HT-29 (cell line): Measurements from ENCODE around the gene DCBLD2. TPM values are rescaled to one million over a fixed set of nuclear protein-coding genes. Genes with fewer than 3 reads are reported as not detected.
"Not testable (repeated sequence)": the region's sequence is repeated elsewhere in the genome, so short reads cannot be mapped to it uniquely, and the experiment has no call there.

Source experiments
- DNase-seq: peaks from one replicate; pipeline ENCODE4 v3.0.0-alpha.2; 2015; ENCODE audit warnings: low spot score
- total RNA-seq: library from RNA; depleted of rRNA; stranded (reverse); fragments of >200 nt; shearing (Covaris generic); gene quantifications from 2 replicates; pipeline ENCODE4 v1.2.3, GENCODE V29; 2014

Gene DCBLD2
- total RNA-seq, 1 experiment from 2014 or later: 104 TPM

GRCh38 chr3:98890965-98891910, 10.3 kb downstream of the DCBLD2 start:
- peak; percentile 66 for DNase-seq

GRCh38 chr3:98890181-98890835, 11.2 kb downstream of the DCBLD2 start:
- DNase-seq: no peak

GRCh38 chr3:98887684-98888083, 13.8 kb downstream of the DCBLD2 start:
- no peak for DNase-seq

GRCh38 chr3:98886525-98886924, 15.0 kb downstream of the DCBLD2 start:
- peak; percentile 38 for DNase-seq

- DNase-seq: peak; percentile 37
These were observed 15.6 kb downstream of the DCBLD2 start for GRCh38 chr3:98885851-98886250.

GRCh38 chr3:98884675-98885371, 16.7 kb downstream of the DCBLD2 start:
- peak; percentile 53 for DNase-seq

- peak; percentile 25 for DNase-seq
These were observed 18.7 kb downstream of the DCBLD2 start for GRCh38 chr3:98882614-98883333.

GRCh38 chr3:98877132-98877531, 24.4 kb downstream of the DCBLD2 start:
- DNase-seq: peak; percentile 2

GRCh38 chr3:98875535-98875934, 26.0 kb downstream of the DCBLD2 start:
- no peak for DNase-seq

- no peak for DNase-seq
These were observed 26.8 kb downstream of the DCBLD2 start for GRCh38 chr3:98874602-98875249.

GRCh38 chr3:98869391-98869790, 32.1 kb downstream of the DCBLD2 start:
- no peak for DNase-seq

- not testable (repeated sequence) for DNase-seq
These were observed 43.5 kb downstream of the DCBLD2 start for GRCh38 chr3:98857971-98858370.

- not testable (repeated sequence) for DNase-seq
These were observed 44.2 kb downstream of the DCBLD2 start for GRCh38 chr3:98857258-98857657.

- no peak for DNase-seq
These were observed 44.8 kb downstream of the DCBLD2 start for GRCh38 chr3:98856724-98857123.

GRCh38 chr3:98855806-98856400, 45.6 kb downstream of the DCBLD2 start:
- no peak for DNase-seq

- DNase-seq: no peak
These were observed 53.4 kb downstream of the DCBLD2 start for GRCh38 chr3:98848108-98848507.

- no peak for DNase-seq
These were observed 55.4 kb downstream of the DCBLD2 start for GRCh38 chr3:98846101-98846500.

- DNase-seq: no peak
These were observed 58.1 kb downstream of the DCBLD2 start for GRCh38 chr3:98843266-98843959.

GRCh38 chr3:98839846-98840245, 61.6 kb downstream of the DCBLD2 start:
- no peak for DNase-seq

GRCh38 chr3:98831060-98831459, 70.4 kb downstream of the DCBLD2 start:
- DNase-seq: not testable (repeated sequence)
